Stimulated activated CD8-positive, alpha-beta memory T cell treated with anti-CD3 and anti-CD28 coated beads, Interleukin-7, amount 100 ng/mL, for 4 hours (primary cell): ENCODE results near the gene PDE4D.

Experiments used
- DNase-seq, 2 donors: peaks; one replicate each; pipeline ENCODE4 v3.0.0-alpha.2; 2020; ENCODE audit warnings: low read depth in 2 of 2

The PDE4D gene

GRCh38 chr5:59257488-59258400, 635.8 kb downstream of the PDE4D start:
- no peak for DNase-seq

DNA sequence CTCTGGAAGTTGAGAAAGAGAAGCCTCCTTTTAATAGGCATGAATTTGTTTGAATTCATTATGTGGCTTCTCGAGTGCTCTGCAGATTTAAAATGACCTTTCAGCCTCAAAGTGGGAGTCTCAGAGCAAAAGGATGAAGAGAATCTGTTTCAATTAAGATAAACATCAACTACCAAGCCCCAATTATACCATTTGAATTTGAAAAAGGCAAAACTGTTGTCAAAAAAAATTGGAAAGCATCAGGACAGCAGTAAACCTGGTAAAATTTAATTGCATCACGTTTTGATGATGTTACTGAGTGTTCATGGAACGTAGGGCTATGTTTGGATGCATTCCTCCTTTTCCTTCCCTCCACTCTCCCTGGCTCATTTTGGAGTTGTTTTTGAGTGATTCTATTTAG, 637.2 kb downstream of the PDE4D start:
- DNase-seq = no peak

DNA sequence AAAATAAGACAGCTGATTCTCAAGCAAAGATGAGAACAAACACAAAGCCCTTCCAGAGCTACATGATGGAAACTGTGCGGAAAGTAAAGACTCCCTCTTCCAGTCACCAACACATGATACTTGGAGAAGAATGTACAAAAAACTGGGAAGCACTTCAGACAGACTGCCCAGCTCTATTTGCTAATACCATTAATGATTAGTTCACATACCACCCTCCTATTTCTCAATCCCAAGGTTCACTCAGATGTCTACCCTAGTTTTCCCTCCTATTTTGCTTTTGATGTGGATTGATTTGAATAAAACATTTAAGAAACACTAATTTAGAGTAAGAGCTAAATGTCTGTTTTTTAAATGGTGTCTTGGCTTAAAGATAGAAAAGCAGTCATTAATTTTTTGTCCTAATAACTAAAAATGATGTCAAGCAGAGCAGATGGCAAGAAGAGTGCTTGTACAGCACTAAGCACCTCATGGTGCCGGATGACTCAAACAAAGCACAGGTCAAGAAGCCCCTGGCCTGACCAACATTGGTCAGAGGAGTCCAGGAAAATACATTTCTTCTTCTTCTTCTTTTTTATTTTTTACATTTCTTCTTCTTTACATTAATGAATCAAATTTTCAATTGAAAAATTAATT, 639.4 kb downstream of the PDE4D start:
- no peak for DNase-seq

- no peak for DNase-seq
These were observed 639.9 kb downstream of the PDE4D start for GRCh38 chr5:59253625-59254024.

- no peak for DNase-seq
These were observed 641.9 kb downstream of the PDE4D start for GRCh38 chr5:59251627-59252026.

- no peak for DNase-seq
These were observed 643.8 kb downstream of the PDE4D start for GRCh38 chr5:59249726-59250125.

GRCh38 chr5:59249160-59249559, 644.4 kb downstream of the PDE4D start:
- no peak for DNase-seq

GRCh38 chr5:59246882-59247281, 646.6 kb downstream of the PDE4D start:
- DNase-seq = no peak

- DNase-seq = no peak
These were observed 647.2 kb downstream of the PDE4D start for GRCh38 chr5:59246145-59246869.

GRCh38 chr5:59245198-59245597, 648.3 kb downstream of the PDE4D start:
- no peak for DNase-seq

DNA sequence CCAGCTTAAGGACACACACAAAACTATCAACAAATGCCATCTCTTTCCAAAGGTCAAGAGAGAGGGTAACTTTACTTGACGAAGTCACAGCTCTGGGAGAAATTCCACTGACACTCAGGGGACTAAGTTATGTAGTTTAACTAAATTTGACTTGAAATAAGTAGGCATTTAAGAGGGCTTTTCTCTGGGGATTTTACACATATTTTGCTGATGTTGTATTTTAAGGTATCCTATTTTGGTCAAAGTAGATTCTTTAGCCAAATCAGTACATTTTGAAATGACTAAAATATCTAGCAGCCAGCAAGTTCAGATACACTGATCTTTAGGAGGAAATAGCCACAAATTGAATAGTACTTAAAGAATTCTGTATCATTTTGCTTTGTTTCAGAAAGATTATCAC, 652.0 kb downstream of the PDE4D start:
- no peak for DNase-seq

DNA sequence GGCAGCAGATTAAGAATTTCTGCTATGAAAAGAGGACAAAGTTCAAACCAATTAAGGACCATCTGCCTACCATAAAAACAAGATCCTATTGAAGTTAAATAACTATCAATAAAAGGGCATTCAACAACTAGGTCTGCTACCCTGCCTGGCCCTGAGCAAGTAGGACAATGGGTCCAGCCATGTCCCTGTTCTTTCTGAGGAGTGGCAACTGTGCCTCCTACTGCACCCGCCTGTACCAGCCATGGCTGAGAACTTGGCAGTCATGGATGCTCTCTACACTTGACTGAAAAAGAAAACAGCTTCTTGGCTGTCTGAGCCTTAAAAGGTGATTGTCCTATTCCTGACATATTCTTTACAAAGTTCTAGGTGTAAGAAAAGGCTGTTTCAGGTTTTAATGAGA, 652.4 kb downstream of the PDE4D start:
- DNase-seq = no peak

- DNase-seq = no peak
These were observed 655.2 kb downstream of the PDE4D start for GRCh38 chr5:59238126-59238902.

DNA sequence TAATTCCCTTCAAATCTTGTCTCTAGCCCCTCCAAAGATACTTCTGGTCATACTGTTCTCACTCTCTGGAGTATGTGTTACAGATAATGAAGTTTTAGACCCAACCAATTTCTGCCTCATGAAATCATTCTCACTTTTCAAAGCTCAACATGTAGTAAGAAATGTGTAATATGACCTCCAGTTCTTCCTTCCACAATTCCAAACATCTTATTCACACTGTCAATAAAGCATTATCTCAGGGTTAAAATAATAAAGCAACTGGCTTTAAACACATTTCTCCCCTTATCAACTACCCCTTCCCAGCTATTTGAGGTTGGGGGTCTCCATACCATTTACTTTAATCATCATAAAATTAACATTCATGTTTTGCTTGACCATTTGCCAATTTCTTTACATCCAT, 656.5 kb downstream of the PDE4D start:
- DNase-seq = no peak

DNA sequence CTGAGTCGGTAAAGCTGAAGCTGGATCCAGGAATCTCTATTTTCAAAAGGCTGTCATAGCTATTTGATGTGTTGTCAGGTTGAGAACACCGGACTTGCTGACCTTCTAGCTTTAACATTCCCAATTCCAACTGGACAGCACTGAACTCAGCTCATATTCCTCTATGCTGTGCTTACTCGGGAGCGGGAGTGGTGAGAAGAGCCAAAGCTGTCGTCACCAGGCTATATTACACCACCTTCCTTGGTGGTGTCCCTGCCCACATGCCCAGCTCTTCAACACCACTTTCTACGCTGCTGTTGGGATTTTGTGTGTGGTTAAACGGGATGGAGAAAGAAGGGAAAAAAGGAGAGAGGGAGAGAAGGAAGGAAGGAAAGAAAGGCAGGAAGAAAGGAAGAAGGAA, 657.1 kb downstream of the PDE4D start:
- DNase-seq = no peak

DNA sequence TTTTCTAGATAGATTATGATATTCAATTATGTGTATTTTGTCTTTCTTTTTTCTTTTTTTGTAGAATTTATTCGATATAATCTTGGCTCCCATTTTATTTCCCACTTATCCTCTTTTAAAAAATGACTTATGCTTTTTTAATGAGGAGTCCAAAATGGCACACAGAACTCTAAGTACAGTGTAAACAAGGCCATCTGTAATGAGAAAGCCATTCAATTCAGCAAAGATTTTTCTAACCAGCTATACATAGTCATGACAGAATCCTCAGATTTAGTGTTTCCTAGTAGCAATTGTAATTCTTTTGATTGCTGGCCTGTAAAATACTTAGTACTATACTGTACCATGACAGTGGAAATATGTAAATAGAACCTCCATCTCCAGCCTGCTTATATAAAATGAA, 659.3 kb downstream of the PDE4D start:
- DNase-seq = no peak

GRCh38 chr5:59231221-59231931, 662.1 kb downstream of the PDE4D start:
- no peak for DNase-seq

DNA sequence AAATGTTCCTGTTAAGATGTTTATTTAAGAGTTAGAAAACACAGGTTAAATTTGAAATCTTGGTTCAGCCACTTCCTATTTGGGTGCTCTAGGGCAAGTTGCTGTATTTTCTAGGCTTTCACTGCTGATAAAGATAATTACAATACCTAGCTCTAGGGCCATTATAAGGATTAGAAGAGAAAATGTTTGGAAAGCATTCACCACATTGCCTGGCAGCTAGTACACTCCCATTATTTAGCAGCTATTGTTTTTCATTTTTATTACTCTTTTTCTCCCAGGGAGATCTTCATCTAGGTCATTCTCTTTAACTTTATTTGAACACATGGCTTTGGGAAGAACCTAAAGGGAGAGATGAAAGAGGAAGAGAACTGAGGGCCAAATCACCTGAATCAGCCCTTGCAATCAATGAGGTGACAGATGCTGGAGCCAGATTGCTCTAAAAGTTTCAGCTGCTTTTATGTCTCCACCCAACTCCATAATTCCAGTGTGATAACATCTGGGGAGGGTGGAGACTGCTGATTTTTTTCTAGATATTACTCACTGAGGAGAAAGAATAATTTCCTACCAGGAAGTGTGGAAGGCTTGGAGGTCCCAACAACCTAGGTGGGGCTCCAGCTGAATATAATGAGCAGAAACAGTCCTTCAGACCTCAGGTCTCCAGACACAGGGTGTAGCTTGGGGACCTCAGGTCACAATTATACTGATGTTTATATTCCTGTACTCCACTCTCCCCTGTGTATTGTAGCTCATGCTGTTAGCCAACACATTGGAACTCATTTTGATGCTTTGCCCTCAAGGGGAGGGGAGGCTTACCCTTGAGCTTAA, 670.6 kb downstream of the PDE4D start:
- DNase-seq = no peak

- DNase-seq = no peak
These were observed 671.8 kb downstream of the PDE4D start for GRCh38 chr5:59221769-59222168.

DNA sequence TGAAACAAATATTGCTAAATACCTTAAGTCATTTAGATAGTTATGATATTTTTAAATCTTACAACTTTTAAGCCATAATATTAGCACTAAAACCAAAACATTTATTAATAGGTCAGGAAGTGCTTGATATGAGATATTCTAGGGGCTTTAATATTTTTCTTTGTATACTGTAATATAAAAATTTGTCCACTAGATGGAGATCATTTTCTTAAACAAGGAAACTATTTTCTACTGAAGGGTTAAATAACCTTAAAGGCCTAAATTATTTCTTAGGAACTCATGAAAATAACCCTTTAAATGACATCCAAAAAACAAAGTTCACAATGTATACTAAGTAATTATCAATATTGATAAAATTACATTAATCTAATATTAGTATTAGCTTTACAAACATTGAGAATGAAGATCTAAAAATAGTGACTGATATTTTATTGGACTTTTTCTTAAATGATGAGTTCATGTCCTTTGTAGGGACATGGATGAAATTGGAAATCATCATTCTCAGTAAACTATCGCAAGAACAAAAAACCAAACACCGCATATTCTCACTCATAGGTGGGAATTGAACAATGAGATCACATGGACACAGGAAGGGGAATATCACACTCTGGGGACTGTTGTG, 675.0 kb downstream of the PDE4D start:
- no peak for DNase-seq
